K562 (cell line): ENCODE data around the gene RDM1.

ENCODE experiments used
- RAD21 ChIP-seq, 2 experiments: fragments of 250-450 bp in 1 of 2; fragments of 450-650 bp in 1 of 2; sonication (Bioruptor Pico) in 1 of 2; formaldehyde crosslinking in 1 of 2; IDR thresholded peaks in 1 of 2; conservative IDR thresholded peaks in 1 of 2; 2 replicates each; pipeline versions ENCODE4 v1.4.0 to v1.8.0; 2020 to 2022; ENCODE audit warnings: mild to moderate bottlenecking in 2 of 2, moderate library complexity in 1 of 2
- RBM22 ChIP-seq: fragments of 200-400 bp; formaldehyde crosslinking; IDR thresholded peaks from 2 replicates; pipeline ENCODE4 v1.6.1; 2018; ENCODE audit warnings: low read length, low read depth; ENCODE audit not compliant: poor library complexity, severe bottlenecking
- RBM34 ChIP-seq: fragments of 200-400 bp; formaldehyde crosslinking; IDR thresholded peaks from 2 replicates; pipeline ENCODE4 v1.6.1; 2018; ENCODE audit warnings: low read length, borderline replicate concordance; ENCODE audit not compliant: insufficient read depth
- TF ChIP-seq, protein P1 (sequence below): fragments of 250-450 bp; sonication (Bioruptor Pico); IDR thresholded peaks from 2 replicates; pipeline ENCODE4 v1.4.0; 2020; ENCODE audit warnings: mild to moderate bottlenecking, moderate library complexity
- TF ChIP-seq, protein P2 (sequence below), 3 experiments: IDR thresholded peaks in 2 of 3; conservative IDR thresholded peaks in 1 of 3; 2 replicates each; pipeline ENCODE4 v1.5.1; 2011 to 2012; ENCODE audit warnings: low read length in 3 of 3, mild to moderate bottlenecking in 3 of 3, control low read depth in 2 of 3, improper control_type of control experiment in 1 of 3, inconsistent platforms in 1 of 3, low read depth in 1 of 3, mixed read lengths in 1 of 3, moderate library complexity in 1 of 3; ENCODE audit not compliant: insufficient read depth in 2 of 3

DNA sequence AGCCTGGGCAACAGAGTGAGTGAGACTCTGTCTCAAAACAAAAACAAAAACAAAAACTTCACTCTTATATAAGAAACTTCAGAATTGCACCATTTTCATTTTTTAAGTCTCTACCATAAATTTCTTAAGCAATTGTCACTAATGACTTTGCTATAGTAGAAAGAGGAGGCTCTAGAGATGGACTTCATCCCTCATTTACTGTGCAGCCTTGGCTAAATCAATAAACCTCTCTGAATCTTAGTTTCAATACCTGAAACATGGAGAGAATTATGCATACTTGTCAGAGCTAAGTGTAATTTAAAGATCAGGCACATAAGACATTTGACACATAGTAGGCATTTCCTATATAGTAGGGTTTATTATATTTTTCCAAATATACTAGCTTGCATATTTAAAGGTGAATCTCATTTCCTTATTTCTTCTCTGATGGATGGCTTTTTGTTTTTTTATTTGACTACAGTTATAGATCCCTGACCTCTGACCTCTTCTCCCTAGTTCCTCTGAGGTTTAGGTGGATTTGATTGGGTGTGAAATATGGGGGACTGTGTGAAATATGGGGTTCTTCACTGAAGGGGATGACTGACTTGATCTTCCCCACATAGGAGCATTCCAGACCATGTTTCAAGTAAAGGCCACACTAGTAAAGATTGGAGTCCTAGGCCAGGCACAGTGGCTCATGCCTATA lies 53.1 kb downstream of the RDM1 start:
- TF ChIP-seq RBM34 (no peak), RBM22 (no peak), RAD21 (CRISPR knock-in tag; conservative IDR thresholded peaks at IDR 0.05 in 1 of 2, IDR thresholded peaks at IDR 0.05 in 1 of 2) (no peak)
- TF ChIP-seq, protein P1, sequence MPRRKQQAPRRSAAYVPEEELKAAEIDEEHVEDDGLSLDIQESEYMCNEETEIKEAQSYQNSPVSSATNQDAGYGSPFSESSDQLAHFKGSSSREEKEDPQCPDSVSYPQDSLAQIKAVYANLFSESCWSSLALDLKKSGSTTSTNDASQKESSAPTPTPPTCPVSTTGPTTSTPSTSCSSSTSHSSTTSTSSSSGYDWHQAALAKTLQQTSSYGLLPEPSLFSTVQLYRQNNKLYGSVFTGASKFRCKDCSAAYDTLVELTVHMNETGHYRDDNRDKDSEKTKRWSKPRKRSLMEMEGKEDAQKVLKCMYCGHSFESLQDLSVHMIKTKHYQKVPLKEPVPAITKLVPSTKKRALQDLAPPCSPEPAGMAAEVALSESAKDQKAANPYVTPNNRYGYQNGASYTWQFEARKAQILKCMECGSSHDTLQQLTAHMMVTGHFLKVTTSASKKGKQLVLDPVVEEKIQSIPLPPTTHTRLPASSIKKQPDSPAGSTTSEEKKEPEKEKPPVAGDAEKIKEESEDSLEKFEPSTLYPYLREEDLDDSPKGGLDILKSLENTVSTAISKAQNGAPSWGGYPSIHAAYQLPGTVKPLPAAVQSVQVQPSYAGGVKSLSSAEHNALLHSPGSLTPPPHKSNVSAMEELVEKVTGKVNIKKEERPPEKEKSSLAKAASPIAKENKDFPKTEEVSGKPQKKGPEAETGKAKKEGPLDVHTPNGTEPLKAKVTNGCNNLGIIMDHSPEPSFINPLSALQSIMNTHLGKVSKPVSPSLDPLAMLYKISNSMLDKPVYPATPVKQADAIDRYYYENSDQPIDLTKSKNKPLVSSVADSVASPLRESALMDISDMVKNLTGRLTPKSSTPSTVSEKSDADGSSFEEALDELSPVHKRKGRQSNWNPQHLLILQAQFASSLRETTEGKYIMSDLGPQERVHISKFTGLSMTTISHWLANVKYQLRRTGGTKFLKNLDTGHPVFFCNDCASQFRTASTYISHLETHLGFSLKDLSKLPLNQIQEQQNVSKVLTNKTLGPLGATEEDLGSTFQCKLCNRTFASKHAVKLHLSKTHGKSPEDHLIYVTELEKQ (CRISPR knock-in tag), result no peak
- TF ChIP-seq, protein P2, sequence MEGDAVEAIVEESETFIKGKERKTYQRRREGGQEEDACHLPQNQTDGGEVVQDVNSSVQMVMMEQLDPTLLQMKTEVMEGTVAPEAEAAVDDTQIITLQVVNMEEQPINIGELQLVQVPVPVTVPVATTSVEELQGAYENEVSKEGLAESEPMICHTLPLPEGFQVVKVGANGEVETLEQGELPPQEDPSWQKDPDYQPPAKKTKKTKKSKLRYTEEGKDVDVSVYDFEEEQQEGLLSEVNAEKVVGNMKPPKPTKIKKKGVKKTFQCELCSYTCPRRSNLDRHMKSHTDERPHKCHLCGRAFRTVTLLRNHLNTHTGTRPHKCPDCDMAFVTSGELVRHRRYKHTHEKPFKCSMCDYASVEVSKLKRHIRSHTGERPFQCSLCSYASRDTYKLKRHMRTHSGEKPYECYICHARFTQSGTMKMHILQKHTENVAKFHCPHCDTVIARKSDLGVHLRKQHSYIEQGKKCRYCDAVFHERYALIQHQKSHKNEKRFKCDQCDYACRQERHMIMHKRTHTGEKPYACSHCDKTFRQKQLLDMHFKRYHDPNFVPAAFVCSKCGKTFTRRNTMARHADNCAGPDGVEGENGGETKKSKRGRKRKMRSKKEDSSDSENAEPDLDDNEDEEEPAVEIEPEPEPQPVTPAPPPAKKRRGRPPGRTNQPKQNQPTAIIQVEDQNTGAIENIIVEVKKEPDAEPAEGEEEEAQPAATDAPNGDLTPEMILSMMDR (IDR thresholded peaks at IDR 0.05 in 2 of 3, conservative IDR thresholded peaks at IDR 0.05 in 1 of 3; ENCODE audit: insufficient read depth in 2 of 3, low read depth in 1 of 3, low read length in 3 of 3), result no peak
